NCI-H2107 (cell line): ENCODE measurements around the gene CFAP70.

ENCODE experiments used
- DNase-seq: peaks from one replicate; lab custom pipeline; 2025; lab: John Stamatoyannopoulos, UW

The CFAP70 gene

GRCh38 chr10:73215749-73216148 is 142.9 kb downstream of the CFAP70 start:
- DNase-seq, result no peak

- DNase-seq, result no peak
Measured at GRCh38 chr10:73211106-73211811, 147.4 kb downstream of the CFAP70 start.

GRCh38 chr10:73210395-73211105 is 148.1 kb downstream of the CFAP70 start:
- DNase-seq, result no peak

- no peak for DNase-seq
Measured at GRCh38 chr10:73209705-73210104, 149.0 kb downstream of the CFAP70 start.

GRCh38 chr10:73207883-73208282 is 150.8 kb downstream of the CFAP70 start:
- DNase-seq, result no peak

GRCh38 chr10:73206385-73206784 is 152.3 kb downstream of the CFAP70 start:
- no peak for DNase-seq

GRCh38 chr10:73205890-73206289 is 152.8 kb downstream of the CFAP70 start:
- no peak for DNase-seq

GRCh38 chr10:73205081-73205480 is 153.6 kb downstream of the CFAP70 start:
- no peak for DNase-seq
